ENCODE measurements around the gene INSL3. TPM values are rescaled to one million over a fixed set of nuclear protein-coding genes. Genes with fewer than 3 reads are reported as not detected.

Gene INSL3
- total and polyA plus RNA-seq, 2 of the 13 experiments (the other 11 are each of a cell fraction or from before 2014, with no cell fraction given), result 0.30 TPM; not detected in 1

DNA sequence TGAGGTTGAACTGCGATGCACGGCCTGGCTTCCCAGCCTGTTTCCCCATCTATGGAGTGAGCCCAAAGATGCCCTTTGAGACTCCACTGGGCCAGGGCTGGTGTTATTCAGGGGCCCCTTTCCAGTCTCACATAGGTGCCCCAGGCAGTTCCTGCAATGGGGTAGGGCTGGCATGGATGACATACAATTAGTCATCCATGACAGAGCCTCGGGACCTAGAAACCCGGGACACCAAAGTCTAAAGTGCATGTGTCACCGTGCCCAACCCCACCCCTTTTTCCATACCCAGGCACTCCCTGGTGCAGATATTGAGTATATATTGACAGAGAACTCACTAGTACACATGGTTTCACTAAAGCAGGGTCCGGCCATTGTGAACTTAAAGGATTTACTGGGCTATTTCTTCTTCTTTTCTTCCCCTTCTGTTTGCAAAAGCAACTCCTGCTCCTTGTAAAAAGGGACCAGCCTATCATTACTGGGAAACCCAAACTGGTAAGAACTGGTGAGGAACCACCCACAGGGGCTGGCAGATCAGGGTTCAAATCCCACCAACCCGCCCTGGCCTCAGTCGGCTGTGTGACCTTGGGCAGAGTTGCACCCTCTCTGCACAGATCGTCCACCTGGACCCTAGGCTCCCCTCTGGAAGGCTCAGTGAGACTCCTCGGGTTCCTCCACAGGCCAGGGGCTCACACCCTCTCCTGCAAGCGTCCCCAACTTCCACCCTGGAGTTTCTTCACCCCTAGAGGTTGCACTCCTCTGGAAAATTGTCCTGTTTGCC is 23.7 kb downstream of the INSL3 start (continued):
- TF ChIP-seq, protein P1, sequence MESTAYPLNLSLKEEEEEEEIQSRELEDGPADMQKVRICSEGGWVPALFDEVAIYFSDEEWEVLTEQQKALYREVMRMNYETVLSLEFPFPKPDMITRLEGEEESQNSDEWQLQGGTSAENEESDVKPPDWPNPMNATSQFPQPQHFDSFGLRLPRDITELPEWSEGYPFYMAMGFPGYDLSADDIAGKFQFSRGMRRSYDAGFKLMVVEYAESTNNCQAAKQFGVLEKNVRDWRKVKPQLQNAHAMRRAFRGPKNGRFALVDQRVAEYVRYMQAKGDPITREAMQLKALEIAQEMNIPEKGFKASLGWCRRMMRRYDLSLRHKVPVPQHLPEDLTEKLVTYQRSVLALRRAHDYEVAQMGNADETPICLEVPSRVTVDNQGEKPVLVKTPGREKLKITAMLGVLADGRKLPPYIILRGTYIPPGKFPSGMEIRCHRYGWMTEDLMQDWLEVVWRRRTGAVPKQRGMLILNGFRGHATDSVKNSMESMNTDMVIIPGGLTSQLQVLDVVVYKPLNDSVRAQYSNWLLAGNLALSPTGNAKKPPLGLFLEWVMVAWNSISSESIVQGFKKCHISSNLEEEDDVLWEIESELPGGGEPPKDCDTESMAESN (CRISPR knock-in tag; conservative IDR thresholded peaks at IDR 0.05), result no peak
- peak; percentile 31; the same call in 1 of the 2 replicates for TF ChIP-seq ETV5 (CRISPR knock-in tag; IDR thresholded peaks at IDR 0.05; ENCODE audit: borderline replicate concordance)
- TF ChIP-seq ZNF143 (CRISPR knock-in tag; IDR thresholded peaks at IDR 0.05), result no peak
- no peak for TF ChIP-seq ZNF367 (CRISPR knock-in tag; IDR thresholded peaks at IDR 0.05; ENCODE audit: borderline replicate concordance)
- TF ChIP-seq FOXA1 (IDR thresholded peaks at IDR 0.05), result no peak
- TF ChIP-seq FOXA1 (CRISPR knock-in tag; IDR thresholded peaks at IDR 0.05), result peak; percentile 54
- TF ChIP-seq ZNF253 (CRISPR knock-in tag; IDR thresholded peaks at IDR 0.05; ENCODE audit: borderline replicate concordance), result no peak
- no peak for TF ChIP-seq AGO2 (optimal IDR thresholded peaks at IDR 0.05; ENCODE audit: low read depth, low read length)
- TF ChIP-seq ZNF264 (CRISPR knock-in tag; IDR thresholded peaks at IDR 0.05), result no peak
- TF ChIP-seq, protein P2, sequence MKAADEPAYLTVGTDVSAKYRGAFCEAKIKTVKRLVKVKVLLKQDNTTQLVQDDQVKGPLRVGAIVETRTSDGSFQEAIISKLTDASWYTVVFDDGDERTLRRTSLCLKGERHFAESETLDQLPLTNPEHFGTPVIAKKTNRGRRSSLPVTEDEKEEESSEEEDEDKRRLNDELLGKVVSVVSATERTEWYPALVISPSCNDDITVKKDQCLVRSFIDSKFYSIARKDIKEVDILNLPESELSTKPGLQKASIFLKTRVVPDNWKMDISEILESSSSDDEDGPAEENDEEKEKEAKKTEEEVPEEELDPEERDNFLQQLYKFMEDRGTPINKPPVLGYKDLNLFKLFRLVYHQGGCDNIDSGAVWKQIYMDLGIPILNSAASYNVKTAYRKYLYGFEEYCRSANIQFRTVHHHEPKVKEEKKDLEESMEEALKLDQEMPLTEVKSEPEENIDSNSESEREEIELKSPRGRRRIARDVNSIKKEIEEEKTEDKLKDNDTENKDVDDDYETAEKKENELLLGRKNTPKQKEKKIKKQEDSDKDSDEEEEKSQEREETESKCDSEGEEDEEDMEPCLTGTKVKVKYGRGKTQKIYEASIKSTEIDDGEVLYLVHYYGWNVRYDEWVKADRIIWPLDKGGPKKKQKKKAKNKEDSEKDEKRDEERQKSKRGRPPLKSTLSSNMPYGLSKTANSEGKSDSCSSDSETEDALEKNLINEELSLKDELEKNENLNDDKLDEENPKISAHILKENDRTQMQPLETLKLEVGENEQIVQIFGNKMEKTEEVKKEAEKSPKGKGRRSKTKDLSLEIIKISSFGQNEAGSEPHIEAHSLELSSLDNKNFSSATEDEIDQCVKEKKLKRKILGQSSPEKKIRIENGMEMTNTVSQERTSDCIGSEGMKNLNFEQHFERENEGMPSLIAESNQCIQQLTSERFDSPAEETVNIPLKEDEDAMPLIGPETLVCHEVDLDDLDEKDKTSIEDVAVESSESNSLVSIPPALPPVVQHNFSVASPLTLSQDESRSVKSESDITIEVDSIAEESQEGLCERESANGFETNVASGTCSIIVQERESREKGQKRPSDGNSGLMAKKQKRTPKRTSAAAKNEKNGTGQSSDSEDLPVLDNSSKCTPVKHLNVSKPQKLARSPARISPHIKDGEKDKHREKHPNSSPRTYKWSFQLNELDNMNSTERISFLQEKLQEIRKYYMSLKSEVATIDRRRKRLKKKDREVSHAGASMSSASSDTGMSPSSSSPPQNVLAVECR (CRISPR knock-in tag; IDR thresholded peaks at IDR 0.05; ENCODE audit: borderline replicate concordance), result peak; percentile 24; the same call in 1 of the 2 replicates
- TF ChIP-seq, protein P3, sequence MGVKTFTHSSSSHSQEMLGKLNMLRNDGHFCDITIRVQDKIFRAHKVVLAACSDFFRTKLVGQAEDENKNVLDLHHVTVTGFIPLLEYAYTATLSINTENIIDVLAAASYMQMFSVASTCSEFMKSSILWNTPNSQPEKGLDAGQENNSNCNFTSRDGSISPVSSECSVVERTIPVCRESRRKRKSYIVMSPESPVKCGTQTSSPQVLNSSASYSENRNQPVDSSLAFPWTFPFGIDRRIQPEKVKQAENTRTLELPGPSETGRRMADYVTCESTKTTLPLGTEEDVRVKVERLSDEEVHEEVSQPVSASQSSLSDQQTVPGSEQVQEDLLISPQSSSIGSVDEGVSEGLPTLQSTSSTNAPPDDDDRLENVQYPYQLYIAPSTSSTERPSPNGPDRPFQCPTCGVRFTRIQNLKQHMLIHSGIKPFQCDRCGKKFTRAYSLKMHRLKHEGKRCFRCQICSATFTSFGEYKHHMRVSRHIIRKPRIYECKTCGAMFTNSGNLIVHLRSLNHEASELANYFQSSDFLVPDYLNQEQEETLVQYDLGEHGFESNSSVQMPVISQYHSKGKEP (CRISPR knock-in tag; IDR thresholded peaks at IDR 0.05), result no peak
- peak; percentile 93 for TF ChIP-seq SAP130 (CRISPR knock-in tag; IDR thresholded peaks at IDR 0.05; ENCODE audit: low read depth)
- TF ChIP-seq NCOA2 (CRISPR knock-in tag; IDR thresholded peaks at IDR 0.05), result no peak
- TF ChIP-seq ZNF292 (CRISPR knock-in tag; IDR thresholded peaks at IDR 0.05; ENCODE audit: borderline replicate concordance, low read depth), result no peak
- peak; percentile 19; the same call in 1 of the 2 replicates for TF ChIP-seq RXRA (CRISPR knock-in tag; IDR thresholded peaks at IDR 0.05)
- TF ChIP-seq, protein P4, sequence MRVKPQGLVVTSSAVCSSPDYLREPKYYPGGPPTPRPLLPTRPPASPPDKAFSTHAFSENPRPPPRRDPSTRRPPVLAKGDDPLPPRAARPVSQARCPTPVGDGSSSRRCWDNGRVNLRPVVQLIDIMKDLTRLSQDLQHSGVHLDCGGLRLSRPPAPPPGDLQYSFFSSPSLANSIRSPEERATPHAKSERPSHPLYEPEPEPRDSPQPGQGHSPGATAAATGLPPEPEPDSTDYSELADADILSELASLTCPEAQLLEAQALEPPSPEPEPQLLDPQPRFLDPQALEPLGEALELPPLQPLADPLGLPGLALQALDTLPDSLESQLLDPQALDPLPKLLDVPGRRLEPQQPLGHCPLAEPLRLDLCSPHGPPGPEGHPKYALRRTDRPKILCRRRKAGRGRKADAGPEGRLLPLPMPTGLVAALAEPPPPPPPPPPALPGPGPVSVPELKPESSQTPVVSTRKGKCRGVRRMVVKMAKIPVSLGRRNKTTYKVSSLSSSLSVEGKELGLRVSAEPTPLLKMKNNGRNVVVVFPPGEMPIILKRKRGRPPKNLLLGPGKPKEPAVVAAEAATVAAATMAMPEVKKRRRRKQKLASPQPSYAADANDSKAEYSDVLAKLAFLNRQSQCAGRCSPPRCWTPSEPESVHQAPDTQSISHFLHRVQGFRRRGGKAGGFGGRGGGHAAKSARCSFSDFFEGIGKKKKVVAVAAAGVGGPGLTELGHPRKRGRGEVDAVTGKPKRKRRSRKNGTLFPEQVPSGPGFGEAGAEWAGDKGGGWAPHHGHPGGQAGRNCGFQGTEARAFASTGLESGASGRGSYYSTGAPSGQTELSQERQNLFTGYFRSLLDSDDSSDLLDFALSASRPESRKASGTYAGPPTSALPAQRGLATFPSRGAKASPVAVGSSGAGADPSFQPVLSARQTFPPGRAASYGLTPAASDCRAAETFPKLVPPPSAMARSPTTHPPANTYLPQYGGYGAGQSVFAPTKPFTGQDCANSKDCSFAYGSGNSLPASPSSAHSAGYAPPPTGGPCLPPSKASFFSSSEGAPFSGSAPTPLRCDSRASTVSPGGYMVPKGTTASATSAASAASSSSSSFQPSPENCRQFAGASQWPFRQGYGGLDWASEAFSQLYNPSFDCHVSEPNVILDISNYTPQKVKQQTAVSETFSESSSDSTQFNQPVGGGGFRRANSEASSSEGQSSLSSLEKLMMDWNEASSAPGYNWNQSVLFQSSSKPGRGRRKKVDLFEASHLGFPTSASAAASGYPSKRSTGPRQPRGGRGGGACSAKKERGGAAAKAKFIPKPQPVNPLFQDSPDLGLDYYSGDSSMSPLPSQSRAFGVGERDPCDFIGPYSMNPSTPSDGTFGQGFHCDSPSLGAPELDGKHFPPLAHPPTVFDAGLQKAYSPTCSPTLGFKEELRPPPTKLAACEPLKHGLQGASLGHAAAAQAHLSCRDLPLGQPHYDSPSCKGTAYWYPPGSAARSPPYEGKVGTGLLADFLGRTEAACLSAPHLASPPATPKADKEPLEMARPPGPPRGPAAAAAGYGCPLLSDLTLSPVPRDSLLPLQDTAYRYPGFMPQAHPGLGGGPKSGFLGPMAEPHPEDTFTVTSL (CRISPR knock-in tag; IDR thresholded peaks at IDR 0.05; ENCODE audit: borderline replicate concordance), result peak; percentile 79; the same call in 1 of the 2 replicates
